Hepatic stellate cell (primary cell): ENCODE data around the gene CARHSP1.
"Not testable (repeated sequence)": the region's sequence is repeated elsewhere in the genome, so short reads cannot be mapped to it uniquely, and the experiment has no call there.

ENCODE experiments used
- DNase-seq: peaks from one replicate; pipeline ENCODE4 v3.0.0; 2011; ENCODE audit warnings: low spot score

The CARHSP1 gene

DNA sequence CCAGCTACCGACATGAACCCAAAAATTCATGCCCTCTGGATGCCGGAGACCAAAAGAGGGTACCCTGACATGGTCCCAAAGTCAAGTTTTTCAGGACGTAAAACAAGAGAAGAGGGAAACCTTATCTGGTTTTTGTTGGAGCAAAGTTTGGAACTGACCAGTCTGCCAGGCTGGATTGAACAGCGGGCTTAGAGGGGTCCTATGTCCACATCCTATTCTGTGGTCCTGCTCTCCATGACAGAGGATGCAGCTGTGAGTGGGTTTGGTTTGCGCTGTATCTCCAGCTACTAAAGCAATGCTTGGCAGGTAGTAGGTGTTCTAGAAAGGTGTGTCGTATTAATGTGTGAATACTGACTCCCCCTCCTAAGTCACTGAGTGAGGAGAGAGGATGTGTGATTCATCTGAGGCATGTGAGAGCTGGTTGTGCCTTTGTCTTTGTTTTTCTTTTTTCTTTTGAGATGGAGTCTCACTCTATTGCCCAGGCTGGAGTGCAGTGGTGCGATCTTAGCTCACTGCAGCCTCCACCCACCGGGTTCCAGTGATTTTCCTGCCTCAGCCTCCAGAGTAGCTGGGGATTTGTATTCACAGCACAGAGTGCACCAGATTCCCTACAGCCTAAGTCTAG is 40.2 kb downstream of the CARHSP1 start:
- no peak for DNase-seq

DNA sequence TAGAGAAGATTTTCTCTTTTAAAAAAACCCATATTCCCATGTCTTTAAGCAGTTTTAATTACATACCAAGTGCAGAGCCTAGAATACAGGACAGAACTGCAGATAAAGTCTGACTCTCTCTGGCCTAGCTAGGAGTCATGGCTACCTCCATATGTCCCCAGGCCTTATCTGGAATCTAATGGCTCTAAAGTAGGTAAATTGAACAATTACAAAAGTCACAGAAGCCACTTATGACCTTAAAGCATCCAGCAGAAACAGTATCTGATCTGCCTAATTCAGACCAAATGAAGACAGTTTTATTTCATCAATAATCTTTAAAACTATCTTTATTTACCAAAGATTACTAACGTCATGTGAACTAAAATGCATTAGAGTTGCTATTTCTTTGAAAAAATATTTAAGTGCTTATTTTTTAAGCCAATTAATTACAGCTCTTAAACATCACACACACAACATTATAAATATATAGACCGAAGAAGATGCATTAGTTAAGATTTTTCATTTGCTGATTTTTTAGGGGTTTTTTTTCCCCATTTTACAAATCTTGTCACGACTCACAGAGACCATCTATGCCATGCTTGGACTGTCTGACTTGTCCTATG is 42.4 kb downstream of the CARHSP1 start:
- DNase-seq = no peak

DNA sequence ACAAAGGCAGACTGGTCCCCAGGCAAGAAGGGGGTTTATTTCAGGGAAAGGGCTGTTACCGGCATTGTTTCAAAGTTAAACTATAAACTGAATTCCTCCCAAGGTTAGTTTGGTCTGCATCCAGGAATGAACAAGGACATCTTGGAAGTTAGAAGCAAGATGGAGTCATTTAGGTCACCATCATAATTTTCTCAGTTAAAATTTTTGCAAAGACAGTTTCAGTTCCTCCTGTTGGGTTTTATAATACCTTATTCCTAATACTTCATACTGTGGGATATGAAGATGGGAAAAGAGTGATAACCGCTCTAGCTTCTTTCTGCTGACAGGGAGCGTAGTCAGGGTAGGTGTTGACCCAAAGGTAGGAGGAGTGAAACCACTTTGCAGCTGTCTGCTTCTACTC is 46.4 kb downstream of the CARHSP1 start:
- DNase-seq = no peak

GRCh38 chr16:8819411-8820034 is 49.3 kb downstream of the CARHSP1 start:
- no peak for DNase-seq

GRCh38 chr16:8818504-8819270 is 50.1 kb downstream of the CARHSP1 start:
- DNase-seq = no peak

DNA sequence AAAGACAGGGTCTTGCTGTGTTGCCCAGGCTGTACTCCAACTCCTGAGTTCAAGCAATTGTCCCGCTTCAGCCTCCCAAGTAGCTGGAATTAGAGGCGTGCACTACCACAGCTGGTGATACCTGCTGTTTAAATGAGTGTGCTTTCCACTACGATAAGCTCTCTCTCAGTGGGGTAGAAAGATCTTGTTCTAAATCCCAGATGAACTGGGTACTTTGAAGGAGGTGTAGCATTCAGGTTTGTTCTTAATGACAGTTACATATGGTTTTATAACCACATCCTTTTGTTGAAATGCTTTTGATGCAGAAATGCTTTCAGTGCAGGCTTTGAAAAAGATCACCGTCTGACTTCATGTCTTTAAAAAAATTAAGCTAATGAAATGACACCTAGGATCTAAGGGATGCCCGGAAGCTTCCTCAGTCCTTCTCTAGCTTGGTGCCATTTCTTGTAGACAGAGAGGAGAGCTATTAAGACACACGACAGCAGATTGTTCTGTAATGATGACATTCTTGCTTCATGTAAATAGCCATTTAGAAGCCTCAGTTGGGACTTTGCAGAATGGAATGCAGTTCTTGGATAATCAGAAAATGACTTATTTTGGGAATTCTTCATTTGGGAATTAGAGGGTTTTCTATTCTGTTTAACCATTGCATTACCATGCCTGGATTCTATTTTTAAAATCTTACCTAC is 51.7 kb downstream of the CARHSP1 start:
- DNase-seq = no peak

DNA sequence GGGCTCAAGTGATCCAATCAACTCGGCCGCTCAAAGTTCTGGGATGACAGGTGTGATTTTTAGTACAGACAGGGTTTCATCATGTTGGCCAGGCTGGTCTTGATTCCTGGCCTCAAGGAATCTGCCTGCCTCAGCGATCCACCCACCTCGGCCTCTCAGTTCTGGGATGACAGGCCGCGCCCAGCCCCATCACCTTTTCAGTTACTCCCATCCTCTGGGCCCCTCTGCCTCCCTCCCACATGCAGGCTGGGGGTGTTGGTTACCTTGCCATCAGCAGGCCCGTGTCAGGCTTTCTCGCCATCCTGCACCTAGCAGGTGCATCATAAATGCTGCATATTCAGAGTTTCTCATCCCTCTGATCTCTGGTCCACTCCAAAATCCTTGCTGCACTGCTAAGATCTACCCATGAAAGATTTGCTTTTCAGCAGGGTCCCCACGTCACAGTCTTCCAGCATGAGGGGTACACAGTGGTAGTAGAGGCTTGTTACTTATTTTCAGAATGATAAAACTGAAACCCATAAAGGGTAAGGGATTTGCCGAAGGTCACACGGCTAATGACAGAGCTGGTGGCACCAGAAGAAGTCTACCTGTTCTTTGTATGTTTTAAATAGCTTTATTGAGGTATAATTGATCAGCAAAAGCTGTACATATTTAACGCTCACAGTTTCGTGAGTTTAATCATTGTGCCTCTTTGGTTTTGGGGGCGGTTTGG is 54.6 kb downstream of the CARHSP1 start:
- DNase-seq = no peak

DNA sequence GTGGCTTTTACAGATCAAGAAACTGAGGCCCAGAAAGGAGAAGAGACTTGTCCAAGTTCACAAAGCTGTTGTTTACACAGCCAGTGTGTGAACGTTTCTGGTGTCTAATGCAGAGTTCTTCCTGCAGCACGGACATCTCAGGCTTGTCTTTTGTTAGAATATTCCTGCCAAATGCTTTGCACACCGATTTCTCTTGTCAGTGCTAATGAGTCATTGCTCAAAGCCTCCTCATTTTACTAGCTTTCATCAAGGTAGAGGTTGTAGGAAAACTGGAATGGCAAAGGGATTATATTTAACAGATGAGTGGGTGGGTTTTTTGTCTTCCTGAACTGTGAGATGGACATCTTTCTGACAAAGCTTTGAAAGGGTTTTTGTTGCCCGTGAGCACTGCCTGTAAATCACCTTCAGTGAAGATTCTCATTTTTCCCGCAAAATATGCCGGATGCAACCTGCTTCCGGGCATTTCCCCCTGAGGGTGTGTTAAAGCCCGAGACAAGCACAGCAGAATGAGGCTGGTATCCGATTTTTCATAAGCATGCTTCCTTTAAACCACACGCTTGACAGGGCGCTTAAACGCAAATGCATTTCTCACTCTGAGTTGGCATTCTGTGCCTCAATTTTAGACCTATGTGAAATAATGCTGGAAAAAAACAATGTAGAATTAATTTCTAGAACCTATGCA is 56.5 kb downstream of the CARHSP1 start:
- DNase-seq = no peak

- no peak for DNase-seq
These were observed 60.0 kb downstream of the CARHSP1 start for GRCh38 chr16:8808613-8809353.

- no peak for DNase-seq
These were observed 60.8 kb downstream of the CARHSP1 start for GRCh38 chr16:8808009-8808408.

GRCh38 chr16:8807189-8807588 is 61.6 kb downstream of the CARHSP1 start:
- DNase-seq = no peak

DNA sequence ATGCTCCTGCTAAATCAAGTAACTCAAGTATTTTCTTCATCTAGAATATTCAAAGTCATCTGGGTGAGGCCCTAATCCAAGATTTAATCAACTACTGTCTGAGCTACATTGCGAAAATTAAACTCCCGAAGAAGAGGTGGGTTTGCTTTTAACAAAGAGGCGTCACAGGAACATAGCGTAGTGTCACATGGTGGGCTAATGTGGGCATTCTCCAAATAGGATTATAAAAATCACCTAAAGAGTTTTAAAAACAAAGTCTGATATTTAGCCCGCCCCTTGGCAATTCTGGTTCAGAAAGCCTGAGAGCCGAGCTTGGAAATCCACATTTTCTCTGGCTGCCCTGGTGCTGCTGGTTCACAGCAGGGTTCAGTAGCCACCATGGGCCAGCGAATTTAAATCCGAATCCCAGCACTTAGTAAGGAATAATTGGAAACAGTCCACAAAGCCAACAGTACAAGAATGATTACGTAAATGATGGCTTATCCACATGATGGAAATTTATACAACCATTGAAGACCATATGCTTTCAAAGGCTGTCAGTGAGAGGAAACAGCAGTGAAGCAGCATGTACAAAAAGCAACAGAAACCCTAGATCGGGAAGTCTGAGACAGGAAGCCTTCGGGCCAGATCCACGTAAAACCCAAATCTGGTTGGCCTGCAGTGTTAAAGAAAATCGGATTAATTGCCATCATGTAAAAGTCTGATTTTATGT is 62.4 kb downstream of the CARHSP1 start:
- no peak for DNase-seq

- DNase-seq = no peak
These were observed 64.5 kb downstream of the CARHSP1 start for GRCh38 chr16:8804313-8804712.

DNA sequence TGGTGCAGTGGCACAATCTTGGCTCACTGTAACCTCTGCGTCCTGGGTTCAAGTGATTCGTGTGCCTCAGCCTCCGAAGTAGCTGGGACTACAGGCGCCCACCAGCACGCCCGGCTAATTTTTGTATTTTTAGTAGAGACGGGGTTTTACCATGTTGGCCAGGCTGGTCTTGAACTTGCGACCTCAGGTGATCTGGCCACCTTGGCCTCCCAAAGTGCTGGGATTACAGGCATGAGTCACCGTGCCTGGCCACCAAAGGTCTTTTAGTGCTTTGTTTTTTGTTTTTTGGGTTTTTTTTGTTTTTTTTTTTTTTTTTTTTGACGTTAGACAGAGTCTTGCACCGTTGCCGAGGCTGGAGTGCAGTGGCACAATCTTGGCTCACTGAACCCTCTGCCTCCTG is 65.1 kb downstream of the CARHSP1 start:
- DNase-seq = not testable (repeated sequence)
